Activated CD8-positive, alpha-beta T cell treated with anti-CD3 and anti-CD28 coated beads, Interleukin-2, amount 10 ng/mL, durations not matched to agents 7 days and 5 days (primary cell): ENCODE data around the gene CCDC137. TPM values are rescaled to one million over a fixed set of nuclear protein-coding genes. Genes with fewer than 3 reads are reported as not detected.

Source experiments
- ATAC-seq: fragments of 150-1000 bp; cut with Tn5 transposase; one replicate; pipeline ENCODE4 v1.10.0; 2021; ENCODE audit warnings: moderate library complexity
- CTCF ChIA-PET: fragments of 350-600 bp; sonication (Branson Sonifier 250); formaldehyde crosslinking; loops from one replicate; lab custom pipeline; 2021; ENCODE audit warnings: antibody characterized with exemption; lab: Charles Lee
- POLR2A ChIA-PET: fragments of 350-600 bp; sonication (Branson Sonifier 250); formaldehyde crosslinking; loops from one replicate; lab custom pipeline; 2021; ENCODE audit warnings: antibody characterized with exemption; lab: Charles Lee
- DNase-seq: peaks from one replicate; pipeline ENCODE4 v3.0.0-alpha.2; 2020
- H3K27ac Mint-ChIP-seq: one replicate; pipeline ENCODE4 v1.8.0; 2021; ENCODE audit warnings: mild to moderate bottlenecking, mixed read lengths
- H3K27me3 Mint-ChIP-seq: one replicate; pipeline ENCODE4 v1.8.0; 2021; ENCODE audit warnings: low read depth, mixed read lengths
- H3K36me3 Mint-ChIP-seq: one replicate; pipeline ENCODE4 v1.8.0; 2021; ENCODE audit warnings: low read depth, mixed read lengths
- H3K4me1 Mint-ChIP-seq: one replicate; pipeline ENCODE4 v1.8.0; 2021; ENCODE audit warnings: low read depth, mixed read lengths
- H3K4me3 Mint-ChIP-seq: one replicate; pipeline ENCODE4 v1.8.0; 2021; ENCODE audit warnings: mild to moderate bottlenecking, mixed read lengths
- H3K9me3 Mint-ChIP-seq: one replicate; pipeline ENCODE4 v1.8.0; 2022; ENCODE audit warnings: mixed read lengths; ENCODE audit not compliant: insufficient read depth
- total RNA-seq, 2 experiments: library from RNA; stranded (reverse); gene quantifications; one replicate each; pipeline ENCODE4 v1.2.3, GENCODE V29; 2021

CCDC137 gene
- total RNA-seq, 2 experiments from 2014 or later: 42.3 to 43.7 TPM

DNA sequence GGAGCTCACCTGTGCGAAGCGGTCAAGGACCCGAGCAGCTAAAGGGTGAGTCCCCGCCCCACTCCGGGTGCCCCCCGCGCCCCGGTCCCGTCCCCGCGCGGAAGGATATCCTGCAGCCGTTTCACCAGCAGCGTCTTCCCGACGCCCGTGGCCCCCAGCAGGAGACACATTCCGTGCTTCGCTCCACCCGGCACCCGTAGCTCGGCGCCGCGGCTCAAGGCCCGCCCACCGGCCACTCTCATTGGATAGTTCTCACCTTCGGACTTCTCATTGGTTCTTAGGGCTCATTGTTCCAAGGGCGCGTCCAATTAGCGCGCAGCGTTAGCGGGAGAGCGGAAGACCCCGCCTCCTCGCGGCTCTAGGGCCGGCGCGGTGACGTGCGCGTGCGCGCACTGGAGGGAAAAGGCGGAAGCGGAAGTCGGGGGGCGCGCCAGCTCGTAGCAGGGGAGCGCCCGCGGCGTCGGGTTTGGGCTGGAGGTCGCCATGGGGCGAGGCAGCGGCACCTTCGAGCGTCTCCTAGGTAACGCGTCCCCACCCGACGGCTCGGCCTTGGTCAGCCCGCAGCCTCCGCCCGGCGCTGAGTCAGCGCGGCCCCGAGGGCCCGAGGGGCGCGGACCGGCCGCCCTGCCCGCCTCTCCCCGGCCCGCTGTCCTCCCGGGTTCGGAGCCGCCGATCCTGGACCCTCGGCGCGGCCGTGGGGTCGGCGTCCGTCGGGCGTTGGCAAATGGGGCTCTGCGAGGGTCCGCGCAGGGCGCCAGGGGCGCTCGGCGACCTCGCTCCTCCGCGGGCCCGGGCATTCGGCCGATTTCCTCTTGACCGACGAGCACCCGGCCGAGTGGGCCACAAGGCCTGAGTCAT lies 17.3 kb downstream of the CCDC137 start, which contains the start of the genes ARL16 and HGS:
TSS of gene ARL16 (minus strand) at position 214 of the 858 bp plus-strand sequence. CDS start at position 170, 44 bp downstream.
TSS of gene HGS (plus strand) at position 428 of the 858 bp plus-strand sequence. CDS start at position 484, 56 bp downstream.
- no peaks in the 10 kb centered on the region for H3K27me3 Mint-ChIP-seq
- peak within 1 kb of the TSS; percentile 90 for H3K27ac Mint-ChIP-seq
- H3K9me3 Mint-ChIP-seq: no peaks in the 10 kb centered on the region
- ChIA-PET CTCF (interaction anchor here (0.8 to 2.2 kb wide), 6 partner anchors 10 to 171 kb away, joined by 3 to 12 read pairs (median 3); partner anchors contain the start of gene MRPL12), POLR2A (interaction anchor here (0.6 to 4.7 kb wide), 10 partner anchors 10 to 141 kb away, joined by 3 to 50 read pairs (median 4); partner anchors contain the start of genes CCDC137, MRPL12 and OXLD1)
- ATAC-seq (peak; percentile 99), DNase-seq (peak; percentile 98)
- H3K4me3 Mint-ChIP-seq: peak within 1 kb of the TSS; percentile 88
- peaks cover 34% of the 10 kb centered on the region for H3K4me1 Mint-ChIP-seq
- H3K36me3 Mint-ChIP-seq: peaks cover 41% of the 10 kb centered on the region

DNA sequence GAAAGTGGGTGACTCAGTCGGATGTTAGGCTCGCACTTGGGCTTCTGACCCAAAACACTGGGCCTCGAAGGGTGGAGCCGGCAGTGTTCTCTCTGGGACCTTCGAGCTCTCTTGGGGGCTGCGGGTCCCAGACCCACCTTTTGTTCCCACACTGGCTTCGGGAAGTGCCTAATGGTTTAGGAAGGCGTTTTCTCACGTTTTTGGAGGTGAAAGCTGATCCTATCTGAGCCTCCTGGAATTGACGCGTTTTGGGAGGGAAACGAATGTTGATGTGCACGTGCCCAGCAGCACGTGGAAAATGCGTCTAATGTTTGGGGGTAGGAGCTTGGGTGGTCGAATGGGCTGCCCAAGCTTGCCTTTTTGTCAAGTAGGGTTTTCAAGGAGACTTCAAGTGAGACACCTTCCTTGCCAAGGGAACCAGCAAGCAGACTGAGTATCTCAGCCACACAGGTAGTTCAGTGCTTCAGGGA lies 17.9 kb downstream of the CCDC137 start:
- DNase-seq: peak; percentile 33
- Mint-ChIP-seq H3K27me3 (no peaks in the 10 kb centered on the region), H3K9me3 (no peaks in the 10 kb centered on the region), H3K27ac (peak overlapping the region; percentile 77), H3K36me3 (peaks cover 47% of the 10 kb centered on the region), H3K4me1 (peaks cover 34% of the 10 kb centered on the region), H3K4me3 (peak overlapping the region; percentile 88)
- ChIA-PET CTCF (interaction anchor here (1.3 to 2.2 kb wide), 3 partner anchors 9 to 78 kb away, joined by 3 to 12 read pairs (median 3); partner anchors contain the start of gene MRPL12), POLR2A (interaction anchor here (1.2 to 4.7 kb wide), 4 partner anchors 9 to 27 kb away, joined by 4 to 50 read pairs (median 11); partner anchors contain the start of genes CCDC137, MRPL12 and OXLD1)
- ATAC-seq: no peak

DNA sequence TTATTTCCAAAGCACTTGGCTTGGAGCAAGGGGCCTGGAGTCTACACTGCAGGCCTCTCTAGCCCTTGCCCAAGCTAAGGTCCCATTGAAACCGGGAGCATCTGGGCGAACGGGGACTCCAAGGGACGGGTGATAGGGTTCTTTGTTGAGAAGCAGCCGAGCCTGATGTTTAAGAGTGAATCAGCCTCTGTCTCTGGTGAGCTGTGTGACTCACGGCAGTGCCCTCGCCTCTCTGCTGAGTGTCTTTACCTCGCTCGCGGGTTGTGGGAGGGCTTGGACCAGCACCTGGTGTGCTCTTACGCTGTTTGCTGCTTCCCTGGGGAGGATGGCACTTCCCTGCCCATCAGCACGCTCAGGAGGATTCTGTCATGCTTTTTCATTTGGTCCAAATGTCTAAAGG lies 18.6 kb downstream of the CCDC137 start:
- peaks cover 37% of the 10 kb centered on the region for H3K4me1 Mint-ChIP-seq
- DNase-seq (peak; percentile 42), ATAC-seq (no peak)

DNA sequence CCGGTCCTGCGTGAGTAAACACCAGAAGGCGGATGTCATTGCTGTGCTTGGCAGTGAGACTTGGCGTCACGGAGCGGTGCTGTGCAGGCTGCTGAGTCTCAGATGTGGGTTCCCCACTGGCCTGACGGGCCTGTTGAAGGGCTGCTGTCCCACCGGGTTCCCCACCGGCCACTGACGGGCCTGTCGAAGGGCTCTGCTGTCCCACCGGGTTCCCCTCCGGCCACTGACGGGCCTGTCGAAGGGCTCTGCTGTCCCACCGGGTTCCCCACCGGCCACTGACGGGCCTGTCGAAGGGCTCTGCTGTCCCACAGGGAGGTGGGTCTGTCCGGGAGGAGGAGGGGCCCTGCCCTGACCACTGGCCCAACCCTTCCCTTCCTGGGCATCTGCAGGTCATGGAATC lies 20.1 kb downstream of the CCDC137 start:
- peaks cover 34% of the 10 kb centered on the region for H3K4me1 Mint-ChIP-seq

More for the DNA sequence above, 18.6 kb downstream of the CCDC137 start:
- H3K9me3 Mint-ChIP-seq: no peaks in the 10 kb centered on the region
- ChIA-PET CTCF (interaction anchor here (2.2 kb wide), 1 partner anchor 18 kb away, joined by 12 read pairs; the partner anchor contains the start of gene MRPL12), POLR2A (interaction anchor here (0.6 to 4.7 kb wide), 3 partner anchors 18 to 360 kb away, joined by 8 to 50 read pairs (median 18); partner anchors contain the start of genes CCDC137, MRPL12 and OXLD1)
- H3K4me3 Mint-ChIP-seq: peak overlapping the region; percentile 88
- H3K27me3 Mint-ChIP-seq: no peaks in the 10 kb centered on the region
- peaks cover 53% of the 10 kb centered on the region for H3K36me3 Mint-ChIP-seq
- H3K27ac Mint-ChIP-seq: peak overlapping the region; percentile 77

DNA sequence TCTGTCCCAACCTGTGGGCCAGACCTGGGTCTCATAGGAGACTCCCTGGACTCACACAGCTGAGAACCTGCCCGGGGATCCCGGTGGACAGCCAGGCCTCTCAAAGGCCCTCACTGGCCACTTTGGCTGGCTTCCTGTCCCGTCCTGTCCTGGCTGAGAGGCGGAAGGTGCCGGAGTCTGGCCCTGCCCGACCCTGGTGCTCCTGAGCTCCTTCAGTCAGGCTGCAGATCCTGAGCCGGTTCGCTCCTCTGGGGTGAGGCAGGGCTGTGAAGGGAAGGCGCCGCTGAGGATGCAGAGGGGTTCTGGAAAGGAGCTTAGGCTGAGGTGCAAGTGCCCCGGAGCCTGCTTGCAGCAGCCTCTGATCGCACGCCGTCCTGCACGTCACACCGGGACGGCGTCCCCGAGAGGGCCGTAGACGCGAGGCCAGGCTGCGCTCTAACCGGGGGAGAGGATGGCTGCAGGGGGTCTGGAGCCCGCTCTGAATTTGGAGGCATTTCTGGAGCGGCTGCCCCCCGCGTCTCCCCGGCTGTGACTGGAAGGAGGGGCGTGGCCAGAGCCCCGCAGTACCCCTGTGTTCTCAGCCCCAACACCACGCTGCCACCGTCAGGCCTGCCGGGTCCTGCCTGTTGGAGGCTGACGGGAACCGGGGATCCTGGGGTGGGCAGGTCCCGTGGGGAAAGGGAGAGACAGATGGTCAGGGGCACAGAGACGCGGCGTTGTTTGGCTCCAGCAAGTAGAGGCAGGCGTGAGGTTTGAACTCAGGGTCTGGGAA lies 21.4 kb downstream of the CCDC137 start:
- H3K4me3 Mint-ChIP-seq: no peak overlapping the region
- no peak for ATAC-seq
- H3K9me3 Mint-ChIP-seq: no peaks in the 10 kb centered on the region
- POLR2A ChIA-PET: interaction anchor here (1.0 to 1.5 kb wide), 2 partner anchors 9 to 15 kb away, joined by 3 to 9 read pairs; partner anchors contain the start of gene MRPL12
- H3K4me1 Mint-ChIP-seq: peaks cover 24% of the 10 kb centered on the region
- H3K27me3 Mint-ChIP-seq: no peaks in the 10 kb centered on the region
- no peak for DNase-seq
- no peak overlapping the region for H3K27ac Mint-ChIP-seq
- peaks cover 62% of the 10 kb centered on the region for H3K36me3 Mint-ChIP-seq
- CTCF ChIA-PET: no interaction called here

More for the DNA sequence above, 20.1 kb downstream of the CCDC137 start:
- peaks cover 55% of the 10 kb centered on the region for H3K36me3 Mint-ChIP-seq
- no peak for DNase-seq
- CTCF ChIA-PET: no interaction called here
- no peaks in the 10 kb centered on the region for H3K9me3 Mint-ChIP-seq
- POLR2A ChIA-PET: interaction anchor here (1.4 to 4.7 kb wide), 2 partner anchors 17 to 20 kb away, joined by 4 to 50 read pairs; partner anchors contain the start of genes CCDC137, MRPL12 and OXLD1
- no peak for ATAC-seq
- no peaks in the 10 kb centered on the region for H3K27me3 Mint-ChIP-seq
- no peak overlapping the region for H3K4me3 Mint-ChIP-seq
- H3K27ac Mint-ChIP-seq: no peak overlapping the region

DNA sequence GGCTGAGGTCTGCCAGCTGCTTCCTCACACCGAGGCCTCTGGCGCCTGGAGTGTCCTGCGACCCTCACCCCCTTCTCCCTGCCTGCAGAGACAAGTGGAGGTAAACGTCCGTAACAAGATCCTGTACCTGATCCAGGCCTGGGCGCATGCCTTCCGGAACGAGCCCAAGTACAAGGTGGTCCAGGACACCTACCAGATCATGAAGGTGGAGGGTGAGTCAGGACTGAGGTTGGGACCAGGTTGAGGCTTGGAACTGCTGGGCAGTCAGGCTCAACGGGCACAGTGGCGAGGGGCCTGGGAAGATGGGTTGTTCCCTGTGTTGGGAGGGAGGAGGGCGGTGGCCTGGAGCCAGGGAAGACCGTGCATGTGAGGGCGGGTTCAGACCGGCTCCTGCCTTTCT lies 22.1 kb downstream of the CCDC137 start:
- no peaks in the 10 kb centered on the region for H3K9me3 Mint-ChIP-seq
- H3K4me1 Mint-ChIP-seq: peaks cover 24% of the 10 kb centered on the region
- ChIA-PET CTCF (no interaction called here), POLR2A (interaction anchor here (1.5 kb wide), 1 partner anchor 14 kb away, joined by 9 read pairs; the partner anchor contains the start of gene MRPL12)
- no peaks in the 10 kb centered on the region for H3K27me3 Mint-ChIP-seq
- DNase-seq (no peak), ATAC-seq (no peak)
- H3K4me3 Mint-ChIP-seq: no peak overlapping the region
- peaks cover 61% of the 10 kb centered on the region for H3K36me3 Mint-ChIP-seq
- H3K27ac Mint-ChIP-seq: no peak overlapping the region

DNA sequence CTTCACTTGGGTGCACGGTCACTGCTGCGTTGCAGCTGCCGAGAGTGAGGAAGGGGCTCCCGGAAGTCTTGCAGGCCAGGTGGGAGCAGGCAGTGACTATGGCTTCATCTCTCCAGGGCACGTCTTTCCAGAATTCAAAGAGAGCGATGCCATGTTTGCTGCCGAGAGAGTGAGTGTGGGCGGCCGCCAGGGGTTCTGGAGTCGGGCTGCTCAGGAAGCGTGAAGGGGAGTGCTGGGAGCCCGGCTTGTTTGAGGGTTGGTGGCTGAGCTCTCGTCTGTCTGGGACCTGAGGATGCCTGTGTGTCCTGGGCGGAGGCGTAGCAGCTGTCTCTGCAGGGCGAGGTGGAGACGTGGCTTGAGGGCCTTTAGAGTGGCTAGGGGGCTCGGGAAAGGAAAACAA lies 23.5 kb downstream of the CCDC137 start:
- Mint-ChIP-seq H3K36me3 (peaks cover 55% of the 10 kb centered on the region), H3K27me3 (no peaks in the 10 kb centered on the region), H3K27ac (peak overlapping the region; percentile 30), H3K4me3 (no peak overlapping the region), H3K9me3 (no peaks in the 10 kb centered on the region), H3K4me1 (peaks cover 16% of the 10 kb centered on the region)
- DNase-seq (no peak), ATAC-seq (no peak)
- ChIA-PET POLR2A (interaction anchor here (1.1 kb wide), 1 partner anchor 13 kb away, joined by 5 read pairs; the partner anchor contains the start of gene MRPL12), CTCF (interaction anchor here (1.0 kb wide), 1 partner anchor 12 kb away, joined by 3 read pairs; no protein-coding TSS in a partner anchor)

DNA sequence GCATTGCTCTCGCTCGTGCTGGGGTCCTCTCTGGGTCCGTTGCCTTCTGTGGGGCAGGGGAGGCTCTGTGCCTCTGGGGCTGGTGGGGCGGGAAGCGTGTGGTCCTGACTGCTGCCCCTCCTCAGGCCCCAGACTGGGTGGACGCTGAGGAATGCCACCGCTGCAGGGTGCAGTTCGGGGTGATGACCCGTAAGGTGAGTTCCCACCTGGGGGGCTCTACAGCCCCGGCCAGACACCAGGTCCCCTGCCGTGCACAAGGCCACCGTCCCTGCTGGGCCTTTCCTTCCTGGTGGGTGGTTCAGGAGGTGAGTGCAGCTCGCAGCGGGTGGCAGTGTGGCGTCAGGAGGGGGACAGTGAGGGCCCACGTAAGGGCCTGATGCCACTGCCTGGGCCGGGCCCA lies 24.0 kb downstream of the CCDC137 start:
- ATAC-seq: no peak
- peaks cover 54% of the 10 kb centered on the region for H3K36me3 Mint-ChIP-seq
- ChIA-PET POLR2A (interaction anchor here (1.1 kb wide), 1 partner anchor 12 kb away, joined by 5 read pairs; the partner anchor contains the start of gene MRPL12), CTCF (interaction anchor here (1.0 kb wide), 1 partner anchor 12 kb away, joined by 3 read pairs; no protein-coding TSS in a partner anchor)
- no peaks in the 10 kb centered on the region for H3K9me3 Mint-ChIP-seq
- H3K27me3 Mint-ChIP-seq: no peaks in the 10 kb centered on the region
- peaks cover 12% of the 10 kb centered on the region for H3K4me1 Mint-ChIP-seq
- DNase-seq: no peak
- H3K27ac Mint-ChIP-seq: no peak overlapping the region
- no peak overlapping the region for H3K4me3 Mint-ChIP-seq

DNA sequence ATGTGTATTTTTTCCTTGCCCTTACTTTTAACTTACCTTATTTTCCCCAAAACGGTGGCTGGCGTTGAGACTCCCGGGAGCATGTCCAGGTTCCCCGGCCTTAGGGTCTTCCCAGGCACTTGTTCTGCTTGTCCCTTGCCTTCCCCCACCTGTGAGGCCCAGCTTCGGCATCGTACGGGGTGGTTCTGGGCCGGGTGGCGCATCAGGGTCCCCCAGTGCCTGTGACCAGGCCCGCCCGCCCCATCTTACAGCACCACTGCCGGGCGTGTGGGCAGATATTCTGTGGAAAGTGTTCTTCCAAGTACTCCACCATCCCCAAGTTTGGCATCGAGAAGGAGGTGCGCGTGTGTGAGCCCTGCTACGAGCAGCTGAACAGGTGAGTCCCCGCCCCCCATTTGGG lies 24.7 kb downstream of the CCDC137 start:
- Mint-ChIP-seq H3K36me3 (peaks cover 49% of the 10 kb centered on the region), H3K9me3 (no peaks in the 10 kb centered on the region), H3K27ac (no peak overlapping the region), H3K4me1 (peaks cover 5% of the 10 kb centered on the region), H3K27me3 (no peaks in the 10 kb centered on the region), H3K4me3 (no peak overlapping the region)
- ChIA-PET POLR2A (interaction anchor here (0.6 to 1.1 kb wide), 2 partner anchors 9 to 12 kb away, joined by 3 to 5 read pairs; partner anchors contain the start of gene MRPL12), CTCF (no interaction called here)
- ATAC-seq (no peak), DNase-seq (no peak)

DNA sequence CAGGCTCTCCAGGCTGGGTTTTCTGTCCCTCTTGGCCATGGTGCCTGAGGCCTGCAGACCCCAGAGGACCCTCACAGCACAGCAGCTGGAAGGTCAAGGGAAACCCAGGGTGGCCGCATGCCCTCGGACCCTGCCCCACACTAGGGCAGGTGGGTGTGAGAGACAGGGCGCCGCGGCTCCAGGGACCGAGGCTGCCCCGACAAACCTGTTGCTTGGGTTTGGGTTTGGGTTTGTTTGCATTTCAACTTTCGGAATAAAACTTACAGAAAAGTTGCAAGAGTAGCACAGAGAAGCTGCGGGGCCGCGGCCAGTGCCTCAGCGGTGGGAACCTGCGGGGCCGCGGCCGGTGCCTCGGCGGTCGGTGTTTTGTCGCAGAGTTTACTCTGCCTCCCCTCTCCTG lies 25.1 kb downstream of the CCDC137 start:
- DNase-seq (no peak), ATAC-seq (no peak)
- POLR2A ChIA-PET: interaction anchor here (0.6 kb wide), 1 partner anchor 9 kb away, joined by 3 read pairs; no protein-coding TSS in a partner anchor
- peaks cover 3% of the 10 kb centered on the region for H3K4me1 Mint-ChIP-seq
- H3K4me3 Mint-ChIP-seq: no peak overlapping the region
- CTCF ChIA-PET: no interaction called here
- H3K27ac Mint-ChIP-seq: no peak overlapping the region
- peaks cover 47% of the 10 kb centered on the region for H3K36me3 Mint-ChIP-seq
- H3K27me3 Mint-ChIP-seq: no peaks in the 10 kb centered on the region
- H3K9me3 Mint-ChIP-seq: no peaks in the 10 kb centered on the region
